ENCODE results near the gene PTBP3.

- TF ChIP-seq, protein P1, sequence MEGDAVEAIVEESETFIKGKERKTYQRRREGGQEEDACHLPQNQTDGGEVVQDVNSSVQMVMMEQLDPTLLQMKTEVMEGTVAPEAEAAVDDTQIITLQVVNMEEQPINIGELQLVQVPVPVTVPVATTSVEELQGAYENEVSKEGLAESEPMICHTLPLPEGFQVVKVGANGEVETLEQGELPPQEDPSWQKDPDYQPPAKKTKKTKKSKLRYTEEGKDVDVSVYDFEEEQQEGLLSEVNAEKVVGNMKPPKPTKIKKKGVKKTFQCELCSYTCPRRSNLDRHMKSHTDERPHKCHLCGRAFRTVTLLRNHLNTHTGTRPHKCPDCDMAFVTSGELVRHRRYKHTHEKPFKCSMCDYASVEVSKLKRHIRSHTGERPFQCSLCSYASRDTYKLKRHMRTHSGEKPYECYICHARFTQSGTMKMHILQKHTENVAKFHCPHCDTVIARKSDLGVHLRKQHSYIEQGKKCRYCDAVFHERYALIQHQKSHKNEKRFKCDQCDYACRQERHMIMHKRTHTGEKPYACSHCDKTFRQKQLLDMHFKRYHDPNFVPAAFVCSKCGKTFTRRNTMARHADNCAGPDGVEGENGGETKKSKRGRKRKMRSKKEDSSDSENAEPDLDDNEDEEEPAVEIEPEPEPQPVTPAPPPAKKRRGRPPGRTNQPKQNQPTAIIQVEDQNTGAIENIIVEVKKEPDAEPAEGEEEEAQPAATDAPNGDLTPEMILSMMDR (IDR thresholded peaks at IDR 0.05; ENCODE audit: low read length), result no peak
- TF ChIP-seq EZH2 (IDR thresholded peaks at IDR 0.05; ENCODE audit: borderline replicate concordance, low read length), result no peak
Observed at GRCh38 chr9:112352209-112352608, 18.8 kb upstream of the PTBP3 start.
